Measurements from ENCODE around the gene TTLL8.

TTLL8 gene

DNA sequence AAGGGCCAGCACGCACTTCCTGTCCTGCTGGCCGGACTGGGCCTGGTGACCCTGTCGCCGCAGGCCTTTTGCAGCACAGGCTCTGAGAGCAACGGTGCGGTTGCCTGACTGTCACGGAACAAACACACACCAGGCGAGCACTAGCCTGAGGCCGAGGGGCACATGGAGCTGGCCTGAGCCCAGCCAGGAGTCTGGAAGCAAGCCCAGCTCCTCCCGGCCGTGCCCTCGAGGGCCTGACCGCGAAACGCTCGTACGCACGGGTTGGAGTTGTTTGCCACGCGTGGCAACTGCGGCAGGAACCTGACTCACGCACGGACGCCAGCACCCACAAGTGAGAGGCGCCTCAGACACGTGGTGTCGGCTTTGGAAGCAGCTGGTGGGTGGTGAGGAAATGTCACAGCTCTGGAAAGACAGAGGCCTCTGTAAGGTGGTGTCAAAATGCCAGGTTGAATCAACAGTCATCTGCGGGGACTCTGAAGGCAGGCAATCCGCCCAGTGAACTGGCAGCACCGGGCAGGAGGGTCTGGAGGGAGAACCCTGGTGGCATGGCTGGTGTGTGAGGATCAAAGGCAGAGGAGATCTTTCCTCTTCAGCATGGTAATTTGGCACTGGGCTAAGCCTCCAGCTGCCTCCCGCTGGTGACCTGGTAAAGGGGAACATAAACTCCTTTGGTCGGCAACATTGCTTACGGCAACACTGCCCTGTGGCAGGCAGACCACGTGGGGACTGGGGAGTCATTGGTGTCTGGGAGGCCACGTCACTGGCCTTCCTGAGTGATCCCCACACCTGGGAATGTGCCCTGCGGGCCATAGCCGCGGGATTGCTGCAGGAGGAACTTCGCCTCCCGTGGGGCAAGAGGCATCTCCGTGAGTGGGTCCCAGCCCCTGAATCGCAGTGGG is 30.2 kb downstream of the TTLL8 start:
- no peak overlapping the region for H3K4me3 ChIP-seq (replicated peaks; ENCODE audit: low read depth, low read length)
- no peak for DNase-seq (ENCODE audit: extremely low read depth, low read depth)
- TF ChIP-seq CTCF (IDR thresholded peaks at IDR 0.05; ENCODE audit: low read depth, low read length, missing control alignments) = no peak

- no peak for TF ChIP-seq CTCF (IDR thresholded peaks at IDR 0.05; ENCODE audit: low read depth, low read length, missing control alignments)
- no peak for DNase-seq (ENCODE audit: extremely low read depth, low read depth)
- H3K4me3 ChIP-seq (replicated peaks; ENCODE audit: low read depth, low read length) = no peak overlapping the region
These were observed 32.1 kb downstream of the TTLL8 start for GRCh38 chr22:50025993-50026392.

DNA sequence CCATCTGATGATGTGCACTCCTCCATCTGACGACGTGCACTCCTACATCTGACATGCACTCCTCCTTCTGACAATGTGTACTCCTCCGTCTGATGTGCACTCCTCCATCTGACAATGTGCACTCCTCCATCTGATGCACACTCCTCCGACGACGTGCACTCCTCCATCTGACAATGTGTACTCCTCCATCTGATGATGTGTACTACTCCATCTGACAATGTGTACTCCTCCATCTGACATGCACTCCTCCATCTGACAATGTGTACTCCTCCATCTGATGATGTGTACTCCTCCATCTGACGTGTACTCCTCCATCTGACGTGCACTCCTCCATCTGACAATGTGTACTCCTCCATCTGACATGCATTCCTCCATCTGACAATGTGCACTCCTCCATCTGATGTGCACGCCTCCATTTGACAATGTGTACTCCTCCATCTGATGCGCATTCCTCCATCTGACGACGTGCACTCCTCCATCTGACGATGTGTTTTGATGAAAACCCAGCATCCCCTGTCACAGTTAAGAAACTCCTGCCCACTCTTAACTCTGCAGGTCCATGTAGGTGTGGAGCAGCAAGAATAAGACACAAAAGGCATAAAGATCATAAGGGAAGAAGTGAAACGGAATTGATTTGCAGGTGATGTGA is 35.8 kb downstream of the TTLL8 start:
- no peak for TF ChIP-seq CTCF (IDR thresholded peaks at IDR 0.05; ENCODE audit: low read depth, low read length, missing control alignments)
- DNase-seq (ENCODE audit: extremely low read depth, low read depth) = no peak
- H3K4me3 ChIP-seq (replicated peaks; ENCODE audit: low read depth, low read length) = no peak overlapping the region

- no peak overlapping the region for H3K4me3 ChIP-seq (replicated peaks; ENCODE audit: low read depth, low read length)
- TF ChIP-seq CTCF (IDR thresholded peaks at IDR 0.05; ENCODE audit: low read depth, low read length, missing control alignments) = no peak
- DNase-seq (ENCODE audit: extremely low read depth, low read depth) = no peak
These were observed 37.5 kb downstream of the TTLL8 start for GRCh38 chr22:50020606-50021005.

DNA sequence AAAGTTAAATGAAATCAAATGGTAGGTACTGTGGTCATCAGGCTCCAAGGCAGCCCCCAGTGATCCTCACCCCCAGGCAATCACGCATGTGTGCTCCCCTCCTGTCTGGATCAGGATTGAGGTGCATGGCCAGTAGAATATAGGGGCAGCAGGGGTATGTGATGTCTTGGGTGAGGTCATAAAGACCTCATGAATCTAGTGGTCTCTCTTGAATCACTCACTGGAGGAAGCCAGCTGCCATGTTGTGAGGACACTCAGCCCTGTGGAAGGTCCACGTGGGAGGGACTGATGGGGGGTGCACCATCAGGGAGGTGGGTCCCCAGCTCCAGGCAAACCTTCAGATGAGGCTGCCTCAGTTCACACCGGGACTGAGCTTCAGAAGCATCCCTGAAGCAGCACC is 38.8 kb downstream of the TTLL8 start:
- H3K4me3 ChIP-seq (replicated peaks; ENCODE audit: low read depth, low read length) = no peak overlapping the region
- DNase-seq (ENCODE audit: extremely low read depth, low read depth) = no peak
- TF ChIP-seq CTCF (IDR thresholded peaks at IDR 0.05; ENCODE audit: low read depth, low read length, missing control alignments) = no peak

DNA sequence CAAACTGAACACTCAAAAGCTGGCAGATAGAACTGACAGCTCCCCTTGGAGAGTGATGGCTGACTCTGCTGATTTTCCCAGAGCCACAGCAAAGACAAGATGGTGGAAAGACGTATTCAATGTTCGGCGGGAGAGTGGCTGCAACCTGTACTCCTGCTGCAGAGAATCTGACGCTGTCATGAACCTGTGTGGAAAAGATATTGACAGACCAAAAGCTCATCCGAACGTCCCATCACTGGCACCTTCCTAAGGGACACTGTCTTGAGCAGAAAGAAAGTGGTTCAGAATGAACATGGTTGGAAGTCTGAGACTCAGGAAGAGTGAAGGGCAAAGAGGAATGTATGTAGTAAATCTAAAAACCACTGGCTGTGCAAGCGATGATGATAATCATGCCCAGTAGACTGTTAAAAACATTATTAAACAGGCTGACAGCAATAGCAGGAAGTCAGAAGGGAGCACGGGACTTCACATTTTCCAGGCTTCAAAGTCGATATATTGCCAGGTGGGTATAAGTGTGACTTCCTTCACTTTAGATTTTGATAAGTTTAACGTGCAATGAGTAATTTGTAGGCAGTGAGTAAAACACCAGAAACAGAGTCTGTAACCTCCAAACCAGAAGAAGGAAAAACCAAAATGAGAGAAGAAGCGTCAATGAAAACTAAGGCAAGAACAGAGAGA is 39.4 kb downstream of the TTLL8 start:
- TF ChIP-seq CTCF (IDR thresholded peaks at IDR 0.05; ENCODE audit: low read depth, low read length, missing control alignments) = no peak
- no peak for DNase-seq (ENCODE audit: extremely low read depth, low read depth)
- H3K4me3 ChIP-seq (replicated peaks; ENCODE audit: low read depth, low read length) = no peak overlapping the region

Data from HFF-Myc (cell line).